Sigmoid colon (tissue), 7 donors: ENCODE data around the gene MAN2A2. TPM values are rescaled to one million over a fixed set of nuclear protein-coding genes. Genes with fewer than 3 reads are reported as not detected.
A peak's percentile ranks its signal among the peaks of the same experiment; 100 is the strongest.

Experiments
- DNase-seq: peaks from one replicate; pipeline ENCODE4 v3.0.0-alpha.2; 2019
- H3K27ac ChIP-seq, 4 donors: fragments of 200-600 bp; sonication (generic); one replicate each; pipeline ENCODE4 v1.5.1; 2016 to 2019; ENCODE audit warnings: mild to moderate bottlenecking in 1 of 4
- H3K27me3 ChIP-seq, 3 donors: fragments of 200-600 bp; sonication (generic); one replicate each; pipeline ENCODE4 v1.5.1; 2019; ENCODE audit warnings: mild to moderate bottlenecking in 1 of 3
- H3K36me3 ChIP-seq, 4 donors: fragments of 200-600 bp; sonication (generic); one replicate each; pipeline ENCODE4 v1.5.1; 2016 to 2019
- H3K4me1 ChIP-seq, 4 donors: fragments of 200-600 bp; sonication (generic); one replicate each; pipeline ENCODE4 v1.5.1; 2017 to 2019
- H3K4me3 ChIP-seq, 4 donors: fragments of 200-600 bp; sonication (generic); one replicate each; pipeline ENCODE4 v1.5.1; 2017 to 2019; ENCODE audit warnings: mild to moderate bottlenecking in 2 of 4, moderate library complexity in 1 of 4
- H3K9me3 ChIP-seq, 4 donors: fragments of 200-600 bp in 3 of 4; sonication (generic) in 3 of 4; one replicate each; pipeline versions ENCODE4 v1.5.1 to v1.6.1; 2013 to 2019
- CTCF ChIP-seq, 4 experiments: fragments of 450-650 bp in 3 of 4; fragments of 200-600 bp in 1 of 4; IDR thresholded peaks; one replicate each; pipeline ENCODE4 v1.5.1; 2016 to 2019; ENCODE audit warnings: antibody characterized with exemption in 4 of 4, mild to moderate bottlenecking in 3 of 4, moderate library complexity in 2 of 4
- EP300 ChIP-seq, 4 donors: sonication (generic); formaldehyde crosslinking; IDR thresholded peaks; one replicate each; pipeline ENCODE4 v1.6.1; 2017; ENCODE audit warnings: antibody characterized with exemption in 4 of 4
- POLR2A ChIP-seq, 2 donors: fragments of 450-650 bp; IDR thresholded peaks; one replicate each; pipeline ENCODE4 v1.6.1; 2016; ENCODE audit warnings: antibody characterized with exemption in 2 of 2, mild to moderate bottlenecking in 2 of 2, moderate library complexity in 2 of 2
- POLR2AphosphoS5 ChIP-seq, 4 donors: sonication (generic); formaldehyde crosslinking; IDR thresholded peaks; one replicate each; pipeline ENCODE4 v1.6.1; 2017; ENCODE audit warnings: antibody characterized with exemption in 4 of 4
- WGBS, 2 donors: extraction: QIAGEN DNeasy Blood & Tissue Kit; methylation state at CpG; one replicate each; pipeline ENCODE4 v1.1.7; 2013; 5-methylcytosine and 5-hydroxymethylcytosine counted together
- intact Hi-C: fragments of 100-400 bp; cut with DNase I; formaldehyde crosslinking; loops from one replicate; pipeline ENCODE4 v1.15.1; 2023
- polyA plus RNA-seq, 3 donors: library from polyadenylated mRNA; stranded (reverse); fragments of 200-250 nt; gene quantifications; one replicate each; pipeline ENCODE4 v1.2.3, GENCODE V29; 2013
- total RNA-seq, 4 donors: library from RNA; depleted of rRNA; stranded (reverse); fragments of >200 nt; gene quantifications; one replicate each; pipeline ENCODE4 v1.1.0, GENCODE V29; 2016
- donor health status: healthy with polysubstance abuse.
- donor health status: Bipolar disorder and iron deficiency.
- donor health status: healthy.

MAN2A2 gene
- total and polyA plus RNA-seq, 7 donors = 3.7 to 57.6 (median 31.0) TPM

GRCh38 chr15:90869601-90870353, 33.3 kb upstream of the MAN2A2 start:
- Histone ChIP-seq H3K27ac (peak overlapping the region; percentile 22 to 95 (median 93)), H3K36me3 (no peaks in the 10 kb centered on the region), H3K4me3 (no peak overlapping the region), H3K9me3 (no peaks in the 10 kb centered on the region), H3K27me3 (no peaks in the 10 kb centered on the region), H3K4me1 (peaks cover 0 to 50% (median 31%) of the 10 kb centered on the region in 4 donors)
- WGBS, 2 donors = 36 to 40% methylated on average over 9 of the region's 9 CpGs
- intact Hi-C loops = loop anchor here (5.0 kb wide), 1 partner anchor 152 kb away; the partner anchor contains the start of gene BLM
- DNase-seq = peak; percentile 87
- TF ChIP-seq EP300 (IDR thresholded peaks at IDR 0.05) (peak in 1 of 4 donors; percentile 3), CTCF (IDR thresholded peaks at IDR 0.05) (no peak), POLR2A (IDR thresholded peaks at IDR 0.05) (no peak), POLR2AphosphoS5 (IDR thresholded peaks at IDR 0.05) (peak in 2 of 4 donors; percentile 48 to 75)

- TF ChIP-seq EP300 (IDR thresholded peaks at IDR 0.05) (no peak), POLR2A (IDR thresholded peaks at IDR 0.05) (no peak), POLR2AphosphoS5 (IDR thresholded peaks at IDR 0.05) (no peak), CTCF (IDR thresholded peaks at IDR 0.05) (no peak)
- Histone ChIP-seq H3K4me3 (peak overlapping the region; percentile 64 to 99 (median 90)), H3K36me3 (peaks cover 0 to under 1% (median under 1%) of the 10 kb centered on the region in 4 donors), H3K4me1 (peaks cover 0 to 50% (median 31%) of the 10 kb centered on the region in 4 donors), H3K27me3 (no peaks in the 10 kb centered on the region), H3K27ac (peak overlapping the region; percentile 91 to 97 (median 95)), H3K9me3 (no peaks in the 10 kb centered on the region)
- no peak for DNase-seq
- intact Hi-C loops = loop anchor here (5.0 kb wide), 1 partner anchor 153 kb away; the partner anchor contains the start of gene BLM
- 32 to 36% methylated on average over 19 of the region's 19 CpGs for WGBS, 2 donors
Observed at GRCh38 chr15:90870354-90871138, 32.6 kb upstream of the MAN2A2 start.

- TF ChIP-seq POLR2A (IDR thresholded peaks at IDR 0.05) = no peak
- TF ChIP-seq EP300 (IDR thresholded peaks at IDR 0.05) = no peak
- no peak for TF ChIP-seq POLR2AphosphoS5 (IDR thresholded peaks at IDR 0.05)
- no peak for TF ChIP-seq CTCF (IDR thresholded peaks at IDR 0.05)
- H3K36me3 ChIP-seq = peaks cover 2 to 8% (median 6%) of the 10 kb centered on the region in 4 donors
- H3K4me3 ChIP-seq = peak overlapping the region; percentile 64 to 99 (median 90)
- H3K27me3 ChIP-seq = no peaks in the 10 kb centered on the region
- WGBS, 2 donors = 1% methylated on average over 71 of the region's 71 CpGs
- no peaks in the 10 kb centered on the region for H3K9me3 ChIP-seq
- intact Hi-C loops = loop anchor here (5.0 kb wide), 1 partner anchor 154 kb away; the partner anchor contains the start of gene BLM
- no peak for DNase-seq
- H3K4me1 ChIP-seq = peaks cover 0 to 50% (median 31%) of the 10 kb centered on the region in 4 donors
- H3K27ac ChIP-seq = peak overlapping the region; percentile 91 to 97 (median 95)
Observed at GRCh38 chr15:90871139-90871715, 31.9 kb upstream of the MAN2A2 start.

- H3K27me3 ChIP-seq = no peaks in the 10 kb centered on the region
- peak overlapping the region; percentile 64 to 99 (median 90) for H3K4me3 ChIP-seq
- peaks cover 9 to 14% (median 12%) of the 10 kb centered on the region in 4 donors for H3K36me3 ChIP-seq
- H3K9me3 ChIP-seq = no peaks in the 10 kb centered on the region
- TF ChIP-seq POLR2AphosphoS5 (IDR thresholded peaks at IDR 0.05) = no peak
- no peak for TF ChIP-seq CTCF (IDR thresholded peaks at IDR 0.05)
- no peak for TF ChIP-seq EP300 (IDR thresholded peaks at IDR 0.05)
- TF ChIP-seq POLR2A (IDR thresholded peaks at IDR 0.05) = no peak
- H3K27ac ChIP-seq = peak overlapping the region; percentile 91 to 97 (median 95)
- H3K4me1 ChIP-seq = peaks cover 0 to 50% (median 31%) of the 10 kb centered on the region in 4 donors
- 1% methylated on average over 77 of the region's 77 CpGs for WGBS, 2 donors
- intact Hi-C loops = loop anchor here (5.0 kb wide), 1 partner anchor 155 kb away; the partner anchor contains the start of gene BLM
- DNase-seq = no peak
Observed at GRCh38 chr15:90871716-90872485, 31.2 kb upstream of the MAN2A2 start.
